SK-N-MC (cell line): ENCODE results near the gene MAML3.

ENCODE experiments used
- DNase-seq: peaks from one replicate; pipeline ENCODE4 v3.0.0-alpha.2; 2011; ENCODE audit warnings: low read depth, low spot score
- H3K27ac ChIP-seq: fragments of 200-600 bp; sonication (generic); 2 replicates; pipeline ENCODE4 v1.5.1; 2016; ENCODE audit warnings: mixed run types
- H3K36me3 ChIP-seq: fragments of 200-600 bp; sonication (generic); 2 replicates; pipeline ENCODE4 v1.6.1; 2017; ENCODE audit warnings: antibody characterized with exemption, low read length, mixed read lengths; ENCODE audit not compliant: insufficient read depth
- H3K4me3 ChIP-seq: fragments of 200-600 bp; sonication (generic); 2 replicates; pipeline ENCODE4 v1.5.1; 2016
- H3K9ac ChIP-seq: fragments of 200-600 bp; sonication (generic); 2 replicates; pipeline ENCODE4 v1.8.0; 2017; ENCODE audit warnings: mixed run types, mixed read lengths; ENCODE audit not compliant: insufficient read length
- H3K9me3 ChIP-seq: fragments of 200-600 bp; sonication (generic); 2 replicates; pipeline ENCODE4 v1.6.1; 2017; ENCODE audit warnings: low read depth, mild to moderate bottlenecking, antibody characterized with exemption, low read length, moderate library complexity, mixed read lengths
- EZH2 ChIP-seq: fragments of 200-600 bp; sonication (generic); IDR thresholded peaks from one replicate; pipeline ENCODE4 v1.6.1; 2017; ENCODE audit warnings: antibody characterized with exemption
- FOXP2 ChIP-seq: optimal IDR thresholded peaks from 2 replicates; pipeline ENCODE3; 2011; ENCODE audit warnings: mild to moderate bottlenecking, moderate library complexity; ENCODE audit not compliant: insufficient read depth; ENCODE audit errors: extremely low read length, control extremely low read depth
- POLR2AphosphoS5 ChIP-seq: IDR thresholded peaks from 2 replicates; pipeline ENCODE4 v1.6.1; 2012; ENCODE audit warnings: mild to moderate bottlenecking, low read depth, low read length, borderline replicate concordance

Gene MAML3

GRCh38 chr4:139942241-139942640 is 211.7 kb downstream of the MAML3 start:
- TF ChIP-seq EZH2 (no peak), FOXP2 (no peak), POLR2AphosphoS5 (no peak)
- Histone ChIP-seq H3K27ac (no peak overlapping the region), H3K9me3 (no peaks in the 10 kb centered on the region), H3K9ac (no peak overlapping the region), H3K4me3 (no peak overlapping the region), H3K36me3 (no peaks in the 10 kb centered on the region)
- DNase-seq = no peak

GRCh38 chr4:139940600-139940999 is 213.4 kb downstream of the MAML3 start:
- H3K9me3 ChIP-seq = no peaks in the 10 kb centered on the region
- H3K4me3 ChIP-seq = no peak overlapping the region
- H3K36me3 ChIP-seq = no peaks in the 10 kb centered on the region
- DNase-seq = no peak
- H3K27ac ChIP-seq = peak overlapping the region; percentile 1; the same call in 1 of the 2 replicates
- no peak for TF ChIP-seq FOXP2
- no peak for TF ChIP-seq EZH2
- no peak for TF ChIP-seq POLR2AphosphoS5
- H3K9ac ChIP-seq = no peak overlapping the region

GRCh38 chr4:139938414-139938813 is 215.6 kb downstream of the MAML3 start:
- TF ChIP-seq FOXP2 = no peak
- no peak for TF ChIP-seq POLR2AphosphoS5
- TF ChIP-seq EZH2 = no peak
- Histone ChIP-seq H3K4me3 (no peak overlapping the region), H3K27ac (no peak overlapping the region), H3K9me3 (no peaks in the 10 kb centered on the region), H3K36me3 (no peaks in the 10 kb centered on the region), H3K9ac (no peak overlapping the region)
- DNase-seq = no peak

- H3K9me3 ChIP-seq = no peaks in the 10 kb centered on the region
- no peak overlapping the region for H3K27ac ChIP-seq
- H3K9ac ChIP-seq = no peak overlapping the region
- DNase-seq = no peak
- H3K4me3 ChIP-seq = no peak overlapping the region
- no peaks in the 10 kb centered on the region for H3K36me3 ChIP-seq
- TF ChIP-seq FOXP2 (no peak), EZH2 (no peak)
These were observed 218.1 kb downstream of the MAML3 start for GRCh38 chr4:139935911-139936310.

- H3K27ac ChIP-seq = no peak overlapping the region
- TF ChIP-seq POLR2AphosphoS5 = no peak
- TF ChIP-seq EZH2 = no peak
- TF ChIP-seq FOXP2 = no peak
- no peak for DNase-seq
- H3K9ac ChIP-seq = no peak overlapping the region
- H3K36me3 ChIP-seq = no peaks in the 10 kb centered on the region
- H3K9me3 ChIP-seq = no peaks in the 10 kb centered on the region
- no peak overlapping the region for H3K4me3 ChIP-seq
These were observed 219.2 kb downstream of the MAML3 start for GRCh38 chr4:139934708-139935195.

- H3K36me3 ChIP-seq = no peaks in the 10 kb centered on the region
- H3K4me3 ChIP-seq = no peak overlapping the region
- no peak overlapping the region for H3K27ac ChIP-seq
- no peak overlapping the region for H3K9ac ChIP-seq
- TF ChIP-seq EZH2 = no peak
- TF ChIP-seq POLR2AphosphoS5 = no peak
- no peak for TF ChIP-seq FOXP2
- no peaks in the 10 kb centered on the region for H3K9me3 ChIP-seq
- no peak for DNase-seq
These were observed 219.8 kb downstream of the MAML3 start for GRCh38 chr4:139934057-139934707.

- no peak overlapping the region for H3K9ac ChIP-seq
- H3K27ac ChIP-seq = no peak overlapping the region
- no peaks in the 10 kb centered on the region for H3K36me3 ChIP-seq
- H3K9me3 ChIP-seq = no peaks in the 10 kb centered on the region
- no peak for TF ChIP-seq POLR2AphosphoS5
- TF ChIP-seq FOXP2 = no peak
- TF ChIP-seq EZH2 = no peak
- H3K4me3 ChIP-seq = no peak overlapping the region
- no peak for DNase-seq
These were observed 220.4 kb downstream of the MAML3 start for GRCh38 chr4:139933541-139933940.

- no peak overlapping the region for H3K27ac ChIP-seq
- TF ChIP-seq POLR2AphosphoS5 (no peak), EZH2 (no peak), FOXP2 (no peak)
- no peaks in the 10 kb centered on the region for H3K36me3 ChIP-seq
- H3K9me3 ChIP-seq = no peaks in the 10 kb centered on the region
- no peak overlapping the region for H3K9ac ChIP-seq
- no peak for DNase-seq
- H3K4me3 ChIP-seq = no peak overlapping the region
These were observed 220.9 kb downstream of the MAML3 start for GRCh38 chr4:139933104-139933503.

- DNase-seq = no peak
These were observed 229.2 kb downstream of the MAML3 start for GRCh38 chr4:139924782-139925181.

More at GRCh38 chr4:139924782-139925181, 229.2 kb downstream of the MAML3 start:
- H3K4me3 ChIP-seq = no peak overlapping the region
- no peak overlapping the region for H3K27ac ChIP-seq
- no peak overlapping the region for H3K9ac ChIP-seq
- H3K9me3 ChIP-seq = no peaks in the 10 kb centered on the region
- H3K36me3 ChIP-seq = no peaks in the 10 kb centered on the region
- TF ChIP-seq POLR2AphosphoS5 (no peak), EZH2 (no peak), FOXP2 (no peak)
